UCSD-AML1 (cell line): Measurements from ENCODE around the gene TNFAIP8L3.
"Not testable (repeated sequence)": the region's sequence is repeated elsewhere in the genome, so short reads cannot be mapped to it uniquely, and the experiment has no call there.

Experiments
- DNase-seq: peaks from one replicate; lab custom pipeline; 2025; ENCODE audit not compliant: unreplicated experiment; lab: John Stamatoyannopoulos, UW

The TNFAIP8L3 gene

DNA sequence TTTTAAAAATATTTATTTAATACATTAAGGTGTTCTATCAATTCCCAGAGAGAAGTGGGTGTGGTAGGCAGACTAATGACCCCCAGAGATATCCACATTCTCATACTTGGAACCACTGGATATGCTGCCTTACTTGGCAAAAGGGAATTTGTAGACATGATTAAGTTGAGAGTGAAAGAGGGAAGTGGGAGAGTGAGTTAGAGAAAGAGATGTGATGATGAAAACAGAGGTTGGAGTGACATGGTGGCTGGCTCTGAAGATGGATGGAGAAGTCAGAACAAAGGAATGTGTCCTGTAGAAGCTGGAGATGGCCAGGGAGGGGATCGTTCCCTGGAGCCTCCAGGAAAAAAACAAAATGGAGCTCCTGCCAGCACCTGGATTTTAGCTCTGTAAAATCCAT is 32.0 kb downstream of the TNFAIP8L3 start:
- no peak for DNase-seq

DNA sequence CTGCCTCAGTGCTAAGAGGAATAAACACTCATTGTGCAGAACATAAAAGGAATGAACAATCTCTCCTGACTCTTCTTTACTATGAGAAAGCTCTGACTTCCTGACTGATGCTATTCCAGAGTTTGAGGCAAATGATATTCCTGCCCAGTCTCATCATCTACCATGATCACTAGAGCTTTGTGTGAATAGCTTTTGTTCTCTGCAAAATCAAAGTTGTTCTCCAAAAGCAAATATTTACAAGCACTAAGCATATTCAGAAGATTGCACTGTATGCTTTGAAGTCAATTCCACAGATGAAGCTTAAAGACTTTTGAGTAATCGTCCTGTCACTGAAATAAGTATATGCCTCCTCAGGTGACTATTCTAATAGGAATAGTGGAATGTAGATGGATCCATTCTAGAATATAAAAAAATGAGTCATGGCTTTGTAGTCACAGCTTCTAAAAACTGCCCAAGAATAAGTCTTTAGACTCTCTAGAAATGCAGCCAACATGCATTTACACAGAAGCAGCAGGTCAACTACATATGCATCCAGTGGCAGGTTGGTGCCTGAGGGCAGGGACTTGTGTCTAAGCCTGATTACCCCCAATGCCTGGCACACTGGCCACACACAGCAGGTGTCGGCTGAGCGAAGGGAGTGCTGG is 34.6 kb downstream of the TNFAIP8L3 start:
- no peak for DNase-seq

DNA sequence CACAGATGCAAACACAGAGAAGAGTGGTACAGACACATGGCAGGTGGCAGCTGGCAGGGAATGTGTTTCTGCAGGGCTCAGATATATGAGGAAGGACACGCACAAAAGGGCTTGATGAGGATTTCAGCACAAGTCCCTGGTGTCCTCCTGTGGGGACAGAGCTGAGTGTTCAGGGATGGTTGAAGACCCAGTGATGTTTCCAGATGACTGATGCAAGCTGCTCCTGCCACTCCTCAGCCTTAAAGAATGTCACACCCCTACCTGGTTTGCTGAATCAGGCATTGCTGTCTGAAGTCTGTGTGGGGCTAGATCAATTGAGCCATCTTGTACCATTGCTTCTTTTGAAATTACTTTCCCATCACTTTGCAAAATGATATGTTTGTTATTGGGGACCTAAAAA is 40.2 kb downstream of the TNFAIP8L3 start:
- DNase-seq = no peak

DNA sequence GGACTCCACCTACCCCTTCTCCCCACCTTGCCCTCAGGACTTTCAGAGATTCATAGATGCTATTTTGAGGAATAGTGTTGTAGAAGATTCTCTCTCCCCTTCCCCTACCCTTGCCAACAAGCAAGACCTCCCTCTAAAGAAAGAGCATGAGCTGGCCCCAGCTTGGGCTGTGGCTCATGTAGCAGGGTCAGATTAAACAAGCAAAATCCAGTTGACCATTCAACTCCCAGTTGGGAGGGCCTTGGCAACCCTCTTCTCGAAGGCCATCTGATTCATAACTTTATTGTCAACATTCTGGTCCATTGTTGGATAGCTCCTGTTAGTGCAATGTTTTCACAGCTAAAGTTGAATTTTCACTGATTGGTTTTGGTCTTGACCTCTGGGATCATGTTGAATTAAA is 41.1 kb downstream of the TNFAIP8L3 start:
- DNase-seq = no peak

DNA sequence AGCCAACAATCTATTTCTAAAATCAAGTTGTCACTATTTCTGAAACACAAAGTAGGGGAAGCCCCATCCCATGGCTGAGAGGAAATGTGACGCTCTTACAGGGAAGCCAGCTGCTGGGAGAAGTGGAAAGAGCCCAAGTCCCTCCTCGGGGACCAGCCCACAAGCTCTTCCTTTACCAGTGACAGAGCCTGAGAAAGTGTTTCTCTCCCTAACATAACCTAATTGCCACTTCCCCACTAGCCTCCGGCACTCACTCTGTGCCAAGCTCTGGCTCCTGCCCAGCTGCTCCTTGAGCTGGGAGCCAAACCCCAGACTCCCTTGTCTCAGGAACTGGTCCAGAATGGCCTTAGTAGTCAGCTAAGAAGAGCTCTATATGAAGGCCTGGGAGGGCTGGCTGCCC is 42.9 kb downstream of the TNFAIP8L3 start:
- no peak for DNase-seq

DNA sequence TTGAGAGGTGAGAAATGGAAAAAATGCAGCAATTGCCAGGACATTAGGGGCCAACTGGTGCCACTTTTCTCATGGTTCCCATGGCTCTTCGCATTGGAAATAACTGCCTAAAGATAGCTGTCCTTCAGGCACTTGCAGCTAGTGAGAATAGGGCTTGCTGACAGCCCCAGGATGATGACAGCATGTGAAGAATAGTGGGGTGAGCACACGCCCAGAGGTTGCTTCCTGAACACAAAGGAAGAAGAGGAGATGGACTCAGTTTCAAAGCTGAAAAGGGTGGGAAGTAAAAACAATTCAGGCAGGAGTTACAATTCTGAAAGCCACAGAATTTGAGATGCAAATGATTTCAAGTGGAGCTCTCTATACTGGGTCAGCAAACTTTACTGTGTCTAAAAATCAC is 45.6 kb downstream of the TNFAIP8L3 start:
- no peak for DNase-seq

DNA sequence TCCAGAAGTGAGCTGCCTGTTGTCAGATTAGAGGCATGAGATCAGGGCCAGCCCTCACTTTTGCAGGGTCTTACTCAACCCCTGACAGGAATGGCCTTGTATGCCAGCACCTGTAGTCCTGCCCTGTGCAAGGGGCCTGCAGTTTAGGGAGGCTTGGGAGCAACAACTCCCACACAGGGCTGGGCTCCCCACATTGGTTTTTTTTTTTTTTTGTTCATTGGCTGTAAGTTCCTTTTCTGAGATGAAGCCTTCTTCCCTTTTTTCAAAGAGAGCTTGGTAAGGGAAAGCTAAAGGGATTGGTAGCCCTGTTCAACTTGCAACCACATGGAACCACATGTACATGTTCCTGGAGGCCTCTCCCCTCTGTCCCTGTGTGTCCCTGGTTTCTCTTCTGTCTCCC is 46.4 kb downstream of the TNFAIP8L3 start:
- DNase-seq = peak; percentile 26

DNA sequence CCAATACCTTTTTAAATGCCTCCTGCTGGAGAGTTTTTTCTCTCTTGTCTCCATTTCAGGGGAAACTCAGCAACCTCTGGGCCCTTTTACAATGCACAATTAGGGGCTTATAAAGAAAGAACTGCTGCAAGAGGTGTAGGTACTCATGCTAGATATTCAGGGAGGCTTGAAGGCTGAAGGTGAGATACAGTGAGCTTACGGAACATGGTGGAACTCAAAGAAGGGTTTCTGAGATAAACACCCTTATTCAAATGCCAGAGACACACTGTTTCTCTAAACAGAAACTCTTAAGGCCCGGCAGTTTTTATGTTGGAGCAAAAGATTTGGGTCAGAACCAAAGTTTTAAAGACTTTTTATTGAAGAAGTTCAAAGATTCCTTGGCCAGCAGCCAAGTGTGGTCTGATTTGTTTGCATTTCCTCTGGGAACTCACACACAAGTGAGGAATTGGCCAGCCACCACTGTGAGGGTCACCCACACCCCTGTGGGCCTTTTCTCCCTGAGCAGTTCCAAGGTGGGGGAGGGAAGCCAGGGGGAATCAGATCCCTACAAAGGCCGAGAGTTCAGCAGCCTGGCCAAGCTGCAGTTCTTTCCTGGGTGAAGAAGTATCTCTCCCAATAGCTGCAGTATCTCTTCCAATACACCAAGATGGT is 47.8 kb downstream of the TNFAIP8L3 start:
- no peak for DNase-seq

DNA sequence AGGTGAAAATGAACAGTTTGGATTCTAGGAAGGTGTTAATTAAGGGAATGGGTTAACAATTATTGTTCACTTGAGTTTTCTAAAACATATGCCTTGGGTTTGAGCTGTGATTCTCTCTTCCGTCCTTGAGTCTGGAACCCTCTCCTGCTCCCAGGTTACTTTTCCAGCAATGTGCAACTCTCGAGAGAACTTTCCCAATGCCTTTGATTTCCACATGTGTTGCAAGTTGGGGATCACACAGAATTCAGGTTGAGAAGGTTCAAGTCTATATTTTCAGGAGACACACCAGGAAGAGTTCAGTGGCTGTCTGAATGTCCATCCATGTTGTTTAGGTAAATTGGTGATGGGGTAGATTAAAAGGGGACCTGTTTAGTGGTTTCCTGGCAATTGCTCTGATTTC is 48.7 kb downstream of the TNFAIP8L3 start:
- no peak for DNase-seq

DNA sequence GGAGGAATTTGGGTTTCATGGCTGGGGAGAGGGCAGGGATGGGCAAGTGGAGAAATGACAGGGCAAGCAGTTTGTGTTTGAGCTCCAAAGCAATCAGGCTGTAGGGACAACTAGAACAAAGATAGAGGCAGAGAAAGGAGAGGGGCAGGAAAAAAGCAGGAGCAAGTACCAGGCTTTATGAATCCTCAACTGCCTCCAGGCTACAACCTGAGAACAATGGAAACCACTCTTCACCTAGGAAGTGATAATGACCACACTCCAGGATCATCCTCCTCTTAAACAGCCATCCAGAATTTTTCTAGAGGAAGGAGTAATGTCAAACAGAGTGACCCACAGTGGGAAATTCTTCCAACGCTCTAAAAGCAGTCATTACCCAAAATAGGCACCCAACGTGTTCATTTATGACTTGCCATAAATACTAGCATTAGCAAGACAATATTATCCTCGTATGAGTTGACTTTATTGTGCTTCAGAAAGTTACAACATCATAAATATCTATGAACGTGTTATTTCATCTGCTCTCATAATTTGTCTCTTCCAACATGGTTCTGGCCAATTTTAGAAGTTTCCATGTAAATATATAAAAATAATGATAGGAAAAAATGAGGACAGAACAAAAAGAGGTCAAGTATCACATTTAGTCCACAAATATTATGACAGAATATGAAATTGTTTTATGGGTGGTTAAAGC is 50.5 kb downstream of the TNFAIP8L3 start:
- no peak for DNase-seq

DNA sequence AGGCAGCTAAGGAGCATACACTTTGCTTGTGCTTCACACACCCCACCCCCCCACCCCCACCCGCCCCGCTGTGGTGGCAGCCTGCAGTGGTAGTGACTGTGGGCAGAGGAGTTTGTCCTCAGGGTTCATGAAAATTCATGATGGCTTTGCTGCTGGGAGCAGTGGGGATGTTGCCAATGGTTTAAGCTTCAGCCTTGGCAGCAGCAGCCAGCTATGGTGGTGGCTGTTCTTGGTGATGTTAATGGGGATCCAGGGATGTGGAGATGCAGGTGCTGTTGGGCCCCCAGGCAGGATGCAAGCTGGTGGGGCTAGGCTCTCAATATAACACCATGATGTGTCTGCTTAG is 55.8 kb downstream of the TNFAIP8L3 start:
- no peak for DNase-seq

DNA sequence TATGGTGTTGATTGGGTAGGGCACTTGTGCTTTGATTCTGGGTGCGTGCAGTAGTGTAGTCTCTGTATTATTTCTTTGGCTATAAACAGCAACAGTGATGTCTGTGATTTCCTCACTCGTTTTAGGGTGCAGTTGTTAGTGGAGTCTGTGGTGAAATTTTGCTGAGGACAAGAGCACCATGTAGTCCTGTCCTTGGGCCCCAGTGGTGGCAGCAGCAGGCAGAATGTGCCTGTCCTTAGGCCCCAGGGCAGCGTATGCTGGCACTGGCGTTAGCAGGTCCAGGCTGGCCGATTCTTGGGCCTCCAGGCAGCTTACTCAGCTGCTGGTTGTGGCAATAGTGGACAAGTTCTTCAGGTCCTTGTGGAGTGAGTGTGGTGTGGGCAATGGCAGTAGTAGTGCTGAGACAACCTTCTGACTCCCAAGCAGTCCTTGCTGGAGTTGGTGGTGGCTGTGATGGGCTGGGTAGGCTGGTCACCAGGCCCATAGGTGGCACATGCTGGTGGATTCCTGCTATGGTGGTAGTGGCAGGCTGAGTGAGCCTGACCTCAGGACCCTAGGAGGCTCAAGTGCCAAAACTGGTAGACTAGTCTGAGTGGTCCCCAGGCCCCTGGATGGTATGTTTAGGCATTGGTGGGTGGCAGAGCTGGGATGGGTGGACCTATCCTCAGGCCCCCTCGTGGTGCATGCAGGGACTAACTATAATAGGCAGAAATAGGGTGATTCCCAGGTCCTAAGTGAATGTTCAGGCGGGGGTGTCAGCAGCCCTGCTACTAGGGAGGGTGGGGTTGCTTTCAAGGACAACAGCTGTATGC is 56.3 kb downstream of the TNFAIP8L3 start:
- DNase-seq = no peak

DNA sequence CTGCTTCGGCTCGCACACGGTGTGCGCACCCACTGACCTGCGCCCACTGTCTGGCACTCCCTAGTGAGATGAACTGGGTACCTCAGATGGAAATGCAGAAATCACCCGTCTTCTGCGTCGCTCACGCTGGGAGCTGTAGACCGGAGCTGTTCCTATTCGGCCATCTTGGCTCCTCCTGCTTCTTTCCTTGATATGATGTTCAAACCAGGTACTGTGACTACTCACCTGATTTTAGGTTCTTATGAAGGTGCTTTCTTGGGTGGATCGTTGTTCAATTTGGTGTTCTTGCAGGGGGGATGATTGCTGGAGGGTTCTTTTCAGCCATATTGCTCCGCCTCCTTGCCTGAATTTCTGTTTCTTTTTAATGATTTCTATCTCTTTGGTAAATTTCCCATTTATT is 57.2 kb downstream of the TNFAIP8L3 start:
- not testable (repeated sequence) for DNase-seq

DNA sequence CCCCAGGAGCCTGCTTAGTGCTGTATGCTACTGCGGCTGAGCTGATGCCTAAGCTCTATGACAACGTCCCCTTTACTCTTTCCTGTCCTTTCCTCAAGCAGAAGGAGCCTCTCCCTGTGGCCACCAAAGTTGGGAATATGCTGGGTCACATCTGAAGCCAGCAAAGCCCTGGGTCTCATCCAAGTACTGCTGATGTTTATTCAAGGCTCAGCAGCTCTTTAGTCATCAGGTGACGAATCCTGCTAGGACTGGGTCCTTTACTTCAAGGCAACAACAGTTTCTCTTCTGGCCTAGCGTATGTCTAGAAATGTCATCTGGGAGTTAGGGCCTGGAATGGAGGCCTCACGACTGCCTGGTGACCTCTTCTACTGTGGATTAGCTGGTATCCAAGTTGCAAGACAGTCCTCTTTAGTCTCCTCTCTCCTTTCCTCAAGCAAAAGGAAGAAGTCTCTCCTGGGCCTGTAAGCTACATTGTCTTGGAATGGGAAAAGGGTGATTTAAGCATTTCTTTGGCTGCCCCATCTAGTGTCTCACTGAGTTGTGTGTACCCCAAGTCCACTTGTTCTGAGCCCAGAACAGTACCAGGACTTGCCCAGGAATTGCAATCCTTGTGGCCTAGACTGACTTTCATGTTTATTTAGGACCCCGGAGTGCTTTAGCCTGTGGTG is 63.9 kb downstream of the TNFAIP8L3 start:
- no peak for DNase-seq

DNA sequence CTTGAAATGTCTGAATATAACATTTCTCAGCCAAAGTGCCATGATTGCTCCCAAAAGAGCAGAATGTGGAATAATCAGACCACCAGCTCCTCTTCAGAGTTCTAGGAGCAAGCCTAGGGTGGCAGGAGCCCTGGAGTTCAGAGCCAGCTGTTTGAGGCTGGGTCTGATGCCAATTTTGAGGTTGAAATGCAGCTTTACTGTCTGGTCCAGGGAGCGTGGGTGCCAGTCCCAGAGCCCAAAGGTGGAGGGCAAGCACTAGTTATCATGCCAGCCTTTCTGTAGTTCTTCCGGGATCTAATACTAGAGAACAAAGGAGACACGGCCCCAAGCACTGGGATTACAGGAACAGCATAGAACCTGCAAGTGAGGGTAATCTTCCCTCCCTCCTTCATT is 69.3 kb downstream of the TNFAIP8L3 start:
- DNase-seq = no peak

DNA sequence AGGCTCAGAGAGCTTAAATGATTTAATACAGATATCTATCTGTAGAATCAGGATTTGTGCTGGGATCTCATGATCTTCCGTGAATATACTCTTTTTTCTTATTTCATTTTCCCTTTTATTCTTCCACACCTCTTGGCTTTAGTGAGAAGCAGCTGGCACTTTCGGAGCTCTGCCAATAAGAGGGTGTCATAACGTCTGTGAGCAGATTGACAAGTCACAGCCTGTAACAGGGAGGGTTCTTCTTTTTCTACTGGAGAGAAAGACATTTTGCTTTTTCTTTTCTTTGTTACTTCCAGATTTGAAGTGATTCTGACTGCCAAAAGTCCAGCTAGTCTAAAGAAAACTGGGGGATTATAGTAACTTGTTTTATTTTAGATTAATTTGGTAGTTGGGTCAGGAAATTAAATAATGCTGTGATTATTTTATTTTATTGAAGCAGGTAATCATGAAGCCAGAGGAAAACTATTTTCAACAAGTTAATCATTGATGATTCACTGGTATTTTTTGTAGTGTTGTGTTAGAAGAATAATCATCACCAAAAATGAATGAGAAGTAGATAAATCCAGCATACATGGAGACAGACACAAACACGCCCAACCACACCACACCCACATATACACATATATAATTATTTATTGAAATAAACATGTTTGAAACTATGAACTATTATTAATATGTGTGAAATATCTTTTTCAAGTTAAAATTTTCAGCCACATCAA is 69.8 kb downstream of the TNFAIP8L3 start:
- no peak for DNase-seq

DNA sequence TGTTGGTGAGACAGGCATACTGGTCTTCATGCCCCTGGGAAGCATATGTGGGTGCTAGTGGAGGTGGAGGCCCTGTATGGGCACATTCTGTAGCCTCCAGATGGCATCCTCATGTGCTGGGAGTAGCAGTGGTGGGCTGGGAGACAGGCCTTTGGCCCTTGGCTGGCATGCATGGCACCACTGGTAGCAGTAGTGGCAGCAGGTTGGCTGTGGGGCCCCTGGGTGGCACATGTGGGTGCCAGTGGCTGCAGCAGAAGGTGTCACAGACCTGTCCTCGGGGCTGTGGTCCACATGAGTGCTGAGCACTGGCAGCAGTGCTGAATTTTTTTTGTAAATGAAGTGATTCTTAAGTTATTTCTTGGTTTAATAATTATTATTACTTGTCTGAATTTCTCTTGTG is 71.2 kb downstream of the TNFAIP8L3 start:
- DNase-seq = no peak

DNA sequence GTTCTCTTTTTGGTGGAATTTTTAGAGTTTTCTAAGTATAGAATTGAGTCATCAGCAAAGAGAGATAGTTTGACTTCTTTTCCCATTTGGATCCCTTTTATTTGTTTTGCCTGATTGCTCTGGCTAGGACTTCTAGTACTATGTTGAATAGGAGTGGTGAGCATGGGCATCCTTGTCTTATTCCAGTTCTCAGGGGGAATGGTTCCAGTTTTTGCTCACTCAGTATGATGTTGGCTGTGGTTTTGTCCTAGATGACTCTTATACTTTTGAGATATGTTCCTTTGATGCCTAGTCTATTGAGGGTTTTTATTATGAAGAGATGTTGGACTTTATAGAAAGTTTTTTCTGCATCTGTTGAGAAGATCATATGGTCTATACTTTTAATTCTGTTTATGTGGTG is 72.5 kb downstream of the TNFAIP8L3 start:
- DNase-seq = no peak

DNA sequence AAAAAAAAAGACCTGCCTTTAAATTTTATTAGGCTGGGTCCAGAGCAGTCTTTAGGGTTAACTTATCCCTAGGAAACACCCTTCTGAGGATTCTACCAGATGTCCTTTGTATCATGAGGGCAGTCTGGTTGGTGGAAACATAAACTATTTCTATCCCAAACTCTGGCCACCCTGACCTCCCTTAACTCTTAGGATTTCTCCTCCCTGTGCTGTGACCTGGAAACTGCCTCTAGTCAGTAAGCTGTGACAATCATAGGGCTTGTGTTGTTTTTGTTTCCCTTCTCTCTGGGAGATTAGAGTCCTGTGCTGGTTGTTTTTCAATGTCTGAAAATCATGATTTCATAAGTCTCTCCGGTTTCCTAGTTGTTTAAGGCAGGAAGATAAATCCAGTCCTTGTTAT is 78.1 kb downstream of the TNFAIP8L3 start:
- DNase-seq = no peak

DNA sequence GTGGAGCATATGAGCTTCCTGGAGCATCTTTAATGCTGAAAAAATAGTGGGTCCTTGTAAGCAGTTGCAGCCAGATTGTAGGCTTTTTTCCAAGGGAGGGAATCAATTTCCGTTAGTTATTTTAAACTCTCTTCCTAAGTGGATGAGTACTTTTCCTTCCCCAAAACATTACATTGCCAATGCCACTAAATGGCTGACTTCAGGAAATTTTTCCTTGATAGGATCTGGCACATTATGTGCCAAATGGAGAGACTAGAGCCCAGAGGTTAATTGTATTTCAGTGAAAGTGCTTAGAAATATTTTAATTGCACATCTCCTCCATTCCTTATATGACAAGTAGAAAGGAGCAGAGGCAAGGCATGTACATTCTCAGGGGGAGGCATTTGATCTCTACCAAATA is 83.5 kb downstream of the TNFAIP8L3 start:
- no peak for DNase-seq
